H1 (cell line): ENCODE data around the gene GTF2E1. TPM values are rescaled to one million over a fixed set of nuclear protein-coding genes. Genes with fewer than 3 reads are reported as not detected.
A peak's percentile ranks its signal among the peaks of the same experiment; 100 is the strongest.

Experiments
- CTCF ChIA-PET: fragments of 300-600 bp; sonication (Branson Sonifier 250); formaldehyde crosslinking; loops from one replicate; lab custom pipeline; 2021; ENCODE audit not compliant: partially characterized antibody; lab: Charles Lee
- POLR2A ChIA-PET: fragments of 300-600 bp; sonication (Branson Sonifier 250); formaldehyde crosslinking; loops from one replicate; lab custom pipeline; 2021; ENCODE audit warnings: inconsistent platforms; ENCODE audit not compliant: partially characterized antibody; lab: Charles Lee
- DNase-seq, 2 experiments: peaks; one replicate each; pipeline versions ENCODE4 v3.0.0 to v3.0.0-alpha.2; 2010 to 2022; ENCODE audit warnings: low spot score in 2 of 2, low read depth in 1 of 2, mixed read lengths in 1 of 2
- FAIRE-seq: peaks from 2 replicates; lab custom pipeline; 2011; peaks lifted over from hg19 to GRCh38; lab: Jason Lieb, UNC
- H2AFZ ChIP-seq: 2 replicates; pipeline ENCODE4 v1.8.1; 2012; ENCODE audit warnings: low read length, inconsistent platforms
- H2AK5ac ChIP-seq: 2 replicates; pipeline ENCODE4 v1.6.1; 2013; ENCODE audit warnings: low read depth, low read length
- H2BK120ac ChIP-seq: replicated peaks from 2 replicates; pipeline ENCODE3; 2013; ENCODE audit warnings: low read depth, low read length, inconsistent platforms
- H2BK12ac ChIP-seq: 2 replicates; pipeline ENCODE4 v1.6.1; 2013; ENCODE audit warnings: low read depth, low read length
- H2BK15ac ChIP-seq: 2 replicates; pipeline ENCODE4 v1.6.1; 2013; ENCODE audit warnings: low read length
- H2BK20ac ChIP-seq: 2 replicates; pipeline ENCODE4 v1.6.1; 2013; ENCODE audit warnings: low read length
- H2BK5ac ChIP-seq: 2 replicates; pipeline ENCODE4 v1.6.1; 2013; ENCODE audit warnings: low read depth, low read length
- H3K14ac ChIP-seq: 2 replicates; pipeline ENCODE4 v1.6.1; 2013; ENCODE audit warnings: inconsistent platforms; ENCODE audit not compliant: insufficient read length
- H3K18ac ChIP-seq: 2 replicates; pipeline ENCODE4 v1.6.1; 2013; ENCODE audit warnings: low read length; ENCODE audit errors: extremely low read depth
- H3K23ac ChIP-seq: 2 replicates; pipeline ENCODE4 v1.6.1; 2013; ENCODE audit warnings: inconsistent platforms; ENCODE audit not compliant: insufficient read length
- H3K23me2 ChIP-seq: 2 replicates; pipeline ENCODE4 v1.6.1; 2013; ENCODE audit warnings: low read depth, low read length
- H3K27ac ChIP-seq: 2 replicates; pipeline ENCODE4 v1.6.1; 2011; ENCODE audit warnings: low read depth, low read length, inconsistent platforms
- H3K27me3 ChIP-seq, 4 experiments: replicated peaks in 1 of 4; 1 replicate in 1 of 4; 2 replicates in 3 of 4; pipeline versions ENCODE4 v1.6.1 to v1.8.1; 2011 to 2013; ENCODE audit warnings: low read length in 3 of 4, mild to moderate bottlenecking in 3 of 4, inconsistent platforms in 2 of 4, mixed read lengths in 2 of 4, moderate library complexity in 1 of 4; ENCODE audit not compliant: control insufficient read depth in 3 of 4, insufficient read depth in 3 of 4; ENCODE audit errors: extremely low read depth in 1 of 4
- H3K36me3 ChIP-seq, 4 experiments: 2 replicates each; pipeline versions ENCODE4 v1.6.1 to v1.8.1; 2011 to 2013; ENCODE audit warnings: mild to moderate bottlenecking in 4 of 4, low read length in 3 of 4, moderate library complexity in 2 of 4, control low read depth in 1 of 4, inconsistent platforms in 1 of 4; ENCODE audit not compliant: insufficient read depth in 4 of 4, control insufficient read depth in 2 of 4
- H3K4ac ChIP-seq: replicated peaks from 2 replicates; pipeline ENCODE3; 2013; ENCODE audit warnings: low read length, low read depth, mixed read lengths, inconsistent platforms; ENCODE audit not compliant: insufficient read length
- H3K4me1 ChIP-seq, 4 experiments: replicated peaks in 1 of 4; 1 replicate in 1 of 4; 2 replicates in 3 of 4; pipeline versions ENCODE4 v1.6.1 to v1.8.1; 2011 to 2013; ENCODE audit warnings: low read length in 3 of 4, inconsistent platforms in 2 of 4, mixed read lengths in 1 of 4; ENCODE audit not compliant: insufficient read depth in 4 of 4, control insufficient read depth in 3 of 4
- H3K4me2 ChIP-seq, 2 experiments: 2 replicates each; pipeline versions ENCODE4 v1.6.1 to v1.8.1; 2011 to 2013; ENCODE audit warnings: low read depth in 2 of 2, low read length in 2 of 2, control low read depth in 1 of 2, inconsistent platforms in 1 of 2, mild to moderate bottlenecking in 1 of 2; ENCODE audit not compliant: insufficient read depth in 1 of 2
- H3K4me3 ChIP-seq, 4 experiments: fragments of 200-600, 300-600 bp in 1 of 4; sonication (generic), shearing (Covaris generic), sonication (Bioruptor Twin) in 1 of 4; 2 replicates each; pipeline versions ENCODE4 v1.5.1 to v1.8.1; 2011 to 2016; ENCODE audit warnings: low read length in 4 of 4, low read depth in 3 of 4, control low read depth in 2 of 4, inconsistent platforms in 2 of 4, mild to moderate bottlenecking in 2 of 4, mixed read lengths in 1 of 4, moderate library complexity in 1 of 4; ENCODE audit not compliant: insufficient read depth in 2 of 4; ENCODE audit errors: extremely low read depth in 1 of 4
- H3K56ac ChIP-seq: replicated peaks from 2 replicates; pipeline ENCODE3; 2013; ENCODE audit warnings: low read depth, mild to moderate bottlenecking, mixed read lengths, low read length, inconsistent platforms; ENCODE audit not compliant: insufficient read length
- H3K79me1 ChIP-seq: 2 replicates; pipeline ENCODE4 v1.6.1; 2013; ENCODE audit warnings: low read depth, low read length, control low read depth
- H3K79me2 ChIP-seq, 2 experiments: 2 replicates each; pipeline versions ENCODE4 v1.6.1 to v1.8.1; 2012 to 2013; ENCODE audit warnings: low read length in 2 of 2, mild to moderate bottlenecking in 2 of 2, inconsistent platforms in 1 of 2; ENCODE audit not compliant: insufficient read depth in 2 of 2, control insufficient read depth in 1 of 2
- H3K9ac ChIP-seq, 4 experiments: replicated peaks in 1 of 4; 1 replicate in 1 of 4; 2 replicates in 3 of 4; pipeline versions ENCODE4 v1.6.1 to v1.8.1; 2011 to 2013; ENCODE audit warnings: low read depth in 3 of 4, low read length in 3 of 4, control low read depth in 2 of 4, mild to moderate bottlenecking in 2 of 4, moderate library complexity in 2 of 4, inconsistent platforms in 1 of 4; ENCODE audit errors: extremely low read depth in 1 of 4
- H3K9me3 ChIP-seq, 2 experiments: 2 replicates each; pipeline versions ENCODE4 v1.6.1 to v1.8.1; 2012 to 2013; ENCODE audit warnings: mild to moderate bottlenecking in 2 of 2, moderate library complexity in 2 of 2, control low read depth in 1 of 2, inconsistent platforms in 1 of 2, low read depth in 1 of 2, low read length in 1 of 2, mixed read lengths in 1 of 2; ENCODE audit not compliant: insufficient read depth in 2 of 2
- H4K20me1 ChIP-seq, 2 experiments: replicated peaks in 1 of 2; 2 replicates each; pipeline versions ENCODE3 to v1.8.1; 2011 to 2013; ENCODE audit warnings: inconsistent platforms in 2 of 2, low read length in 2 of 2, mild to moderate bottlenecking in 1 of 2; ENCODE audit not compliant: insufficient read depth in 2 of 2, control insufficient read depth in 1 of 2
- H4K5ac ChIP-seq: 2 replicates; pipeline ENCODE4 v1.6.1; 2013; ENCODE audit warnings: low read length, low read depth, mixed read lengths, inconsistent platforms; ENCODE audit not compliant: insufficient read length
- H4K8ac ChIP-seq: 2 replicates; pipeline ENCODE4 v1.8.0; 2013; ENCODE audit warnings: mild to moderate bottlenecking, moderate library complexity, low read length, inconsistent platforms; ENCODE audit not compliant: insufficient read depth; ENCODE audit errors: extremely low read depth
- H4K91ac ChIP-seq: replicated peaks from 2 replicates; pipeline ENCODE3; 2013; ENCODE audit warnings: low read length, mixed read lengths, inconsistent platforms; ENCODE audit not compliant: insufficient read length
- CEBPB ChIP-seq: IDR thresholded peaks from 2 replicates; pipeline ENCODE4 v1.6.1; 2012; ENCODE audit warnings: low read depth, low read length
- CTBP2 ChIP-seq: IDR thresholded peaks from 2 replicates; pipeline ENCODE4 v1.7.0; 2011; ENCODE audit warnings: borderline replicate concordance, mild to moderate bottlenecking, moderate library complexity, mixed read lengths, low read length; ENCODE audit not compliant: insufficient read depth, insufficient read length
- GTF2F1 ChIP-seq: IDR thresholded peaks from 2 replicates; pipeline ENCODE4 v1.6.1; 2012; ENCODE audit warnings: low read depth, low read length, improper control_type of control experiment, borderline replicate concordance
- NANOG ChIP-seq: IDR thresholded peaks from 2 replicates; pipeline ENCODE4 v1.6.1; 2011; ENCODE audit warnings: low read length, low read depth, mild to moderate bottlenecking, inconsistent platforms; ENCODE audit not compliant: insufficient read depth, poor library complexity, severe bottlenecking
- NRF1 ChIP-seq: IDR thresholded peaks from 2 replicates; pipeline ENCODE4 v1.6.1; 2011; ENCODE audit warnings: mild to moderate bottlenecking, low read depth, low read length, improper control_type of control experiment
- POLR2A ChIP-seq, 2 experiments: IDR thresholded peaks; 1 replicate in 1 of 2; 2 replicates in 1 of 2; pipeline ENCODE4 v1.6.1; 2011; ENCODE audit warnings: low read depth in 2 of 2, low read length in 2 of 2, mild to moderate bottlenecking in 2 of 2; ENCODE audit errors: control extremely low read depth in 1 of 2
- SAP30 ChIP-seq: fragments of 300-600 bp; sonication (generic); IDR thresholded peaks from 2 replicates; pipeline ENCODE4 v1.7.1; 2012; ENCODE audit warnings: low read length, moderate library complexity, mild to moderate bottlenecking, inconsistent platforms; ENCODE audit not compliant: insufficient read depth, insufficient replicate concordance
- SP1 ChIP-seq: IDR thresholded peaks from 2 replicates; pipeline ENCODE4 v1.6.1; 2011; ENCODE audit warnings: low read depth, low read length
- TCF12 ChIP-seq: IDR thresholded peaks from 2 replicates; pipeline ENCODE4 v1.6.1; 2011; ENCODE audit warnings: low read depth, mild to moderate bottlenecking, low read length
- TEAD4 ChIP-seq: IDR thresholded peaks from 2 replicates; pipeline ENCODE4 v1.6.1; 2012; ENCODE audit warnings: low read depth, low read length, inconsistent platforms, mixed read lengths
- WGBS, 2 experiments: shearing (Covaris generic) in 1 of 2; methylation state at CpG; one replicate each; pipeline versions ENCODE4 v1.1.6 to v1.1.7; 2013 to 2015; ENCODE audit warnings: low lambda C conversion rate in 2 of 2, mixed read lengths in 2 of 2, inconsistent platforms in 1 of 2, low coverage in 1 of 2, missing lambda C conversion rate in 1 of 2; ENCODE audit not compliant: insufficient replicate concordance in 2 of 2, insufficient coverage in 1 of 2, insufficient read length in 1 of 2; ENCODE audit errors: extremely low coverage in 1 of 2, missing lambda C conversion rate in 1 of 2; 5-methylcytosine and 5-hydroxymethylcytosine counted together
- polyA plus RNA-seq, 7 experiments: library from polyadenylated mRNA; depleted of rRNA in 3 of 7; stranded (reverse) in 5 of 7; unstranded in 2 of 7; fragments of >200 nt in 5 of 7; fragments of 200-250 nt in 2 of 7; gene quantifications; 1 replicate in 5 of 7; 2 replicates in 1 of 7; 4 replicates in 1 of 7; pipeline versions ENCODE4 v1.2.1 to v1.2.3, GENCODE V29; 2011 to 2013; ENCODE audit warnings: missing spikeins in 2 of 7, mixed read lengths in 2 of 7
- total RNA-seq: library from RNA; stranded (reverse); fragmentation: NEBNext Ultra II Directional; extraction: Animal tissue kit (Norgen Biotek cat#: 25700); gene quantifications from 2 replicates; pipeline ENCODE4 v1.2.1, GENCODE V29; 2021

GTF2E1 gene
- total and polyA plus RNA-seq, 2 of the 8 experiments (the other 6 are each of a cell fraction or from before 2014, with no cell fraction given): 37.4 to 73.3 TPM

GRCh38 chr3:120762615-120763014, 20.1 kb downstream of the GTF2E1 start:
- H3K4me1 ChIP-seq: peaks cover 0 to 4% (median 2%) of the 10 kb centered on the region in 4 experiments; a peak in 3 of 7 replicates
- no peak overlapping the region for H2BK12ac ChIP-seq
- DNase-seq (no peak), FAIRE-seq (peak; percentile 42)
- no peak overlapping the region for H3K4me2 ChIP-seq
- no peak overlapping the region for H3K4ac ChIP-seq
- no peak overlapping the region for H4K5ac ChIP-seq
- H3K56ac ChIP-seq: no peak overlapping the region
- H4K20me1 ChIP-seq: peaks cover 1 to 5% of the 10 kb centered on the region in 2 experiments
- H3K18ac ChIP-seq: no peak overlapping the region
- H3K79me1 ChIP-seq: no peaks in the 10 kb centered on the region
- no peak overlapping the region for H2BK15ac ChIP-seq
- H3K36me3 ChIP-seq: peaks cover 0 to 8% (median 0%) of the 10 kb centered on the region in 4 experiments; a peak in 3 of 8 replicates
- WGBS, 2 experiments: 95% methylated on average over 1 of the region's 1 CpG; no CpG with 5 or more reads in 1 of the 2 experiments
- no peaks in the 10 kb centered on the region for H3K9me3 ChIP-seq
- H3K23ac ChIP-seq: no peak overlapping the region
- H2AFZ ChIP-seq: no peak overlapping the region
- H4K8ac ChIP-seq: no peak overlapping the region
- H2AK5ac ChIP-seq: no peak overlapping the region
- TF ChIP-seq SP1 (no peak), GTF2F1 (no peak), TCF12 (no peak), NANOG (no peak), TEAD4 (no peak), CEBPB (no peak), CTBP2 (no peak), SAP30 (no peak), NRF1 (no peak), POLR2A (IDR thresholded peaks at IDR 0.05; ENCODE audit: control extremely low read depth in 1 of 2, low read depth in 2 of 2, low read length in 2 of 2) (no peak)
- no peak overlapping the region for H3K27ac ChIP-seq
- H3K9ac ChIP-seq: no peak overlapping the region
- H2BK20ac ChIP-seq: no peak overlapping the region
- ChIA-PET CTCF (interaction anchor here (3.3 kb wide), 1 partner anchor 32 kb away, joined by 17 read pairs; no protein-coding TSS in a partner anchor), POLR2A (interaction anchor here (1.2 kb wide), 1 partner anchor 167 kb away, joined by 3 read pairs; the partner anchor contains the start of gene NDUFB4)
- H3K14ac ChIP-seq: no peak overlapping the region
- H2BK120ac ChIP-seq: no peak overlapping the region
- H3K79me2 ChIP-seq: peaks cover 0 to 84% of the 10 kb centered on the region in 2 experiments; a peak in 2 of 4 replicates
- H3K23me2 ChIP-seq: no peaks in the 10 kb centered on the region
- no peak overlapping the region for H4K91ac ChIP-seq
- no peak overlapping the region for H2BK5ac ChIP-seq
- no peaks in the 10 kb centered on the region for H3K27me3 ChIP-seq
- no peak overlapping the region for H3K4me3 ChIP-seq
